SU-DHL-6 (cell line): Measurements from ENCODE around the gene ATAD3C.

Experiments used
- EZH2phosphoT487 ChIP-seq: fragments of 200-600 bp; sonication (generic), shearing (Covaris generic); conservative IDR thresholded peaks from 2 replicates; pipeline ENCODE4 v1.6.1; 2018; ENCODE audit warnings: mild to moderate bottlenecking, antibody characterized with exemption, low read length, moderate library complexity, mixed read lengths
- TF ChIP-seq, protein P1 (sequence below): fragments of 200-600 bp; sonication (generic); IDR thresholded peaks from one replicate; pipeline ENCODE4 v1.5.1; 2017; ENCODE audit warnings: antibody characterized with exemption, mild to moderate bottlenecking, low read length, moderate library complexity; ENCODE audit not compliant: insufficient read depth, poor library complexity, severe bottlenecking

DNA sequence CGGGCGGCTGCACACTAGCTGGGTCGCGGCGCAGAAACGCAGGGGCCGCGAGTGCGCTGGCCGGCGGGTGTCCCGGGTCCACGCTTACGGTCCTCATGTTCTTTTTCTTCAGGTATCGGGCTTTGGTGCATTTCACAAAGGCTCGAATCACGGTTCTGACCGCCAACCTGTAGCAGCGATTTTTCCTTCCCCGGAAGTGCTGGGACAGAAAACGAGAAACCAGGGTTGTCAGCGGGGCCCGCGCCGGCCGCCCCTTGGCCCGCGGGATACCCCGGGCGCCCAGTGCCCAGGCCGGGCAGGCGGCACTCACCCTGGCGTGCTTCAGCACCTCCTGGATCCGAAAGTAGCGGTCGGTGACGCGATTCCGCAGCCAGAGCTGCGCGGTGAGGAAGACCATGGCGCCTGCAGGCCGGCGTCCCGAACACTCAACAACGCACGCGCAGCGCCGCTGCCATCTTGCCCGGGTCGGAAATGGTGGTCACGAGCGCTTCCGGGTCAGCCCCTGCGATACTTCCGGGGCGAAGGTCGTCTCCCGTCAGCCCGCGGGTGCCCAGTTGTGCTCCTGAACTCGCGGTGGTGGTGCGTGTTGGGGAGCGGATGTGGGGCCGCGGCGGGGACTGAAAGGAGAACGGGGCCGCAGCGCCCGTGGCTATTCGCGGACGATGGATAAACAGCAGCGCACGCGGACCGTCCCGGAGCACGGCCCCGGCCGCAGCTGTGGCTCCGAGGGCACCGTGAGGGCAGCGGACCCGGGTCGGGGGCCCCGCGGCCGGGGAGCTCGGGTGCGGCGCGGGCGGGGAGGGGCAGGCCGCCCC is 42.5 kb upstream of the ATAD3C start, which contains the start of gene MRPL20:
- TF ChIP-seq, protein P1, sequence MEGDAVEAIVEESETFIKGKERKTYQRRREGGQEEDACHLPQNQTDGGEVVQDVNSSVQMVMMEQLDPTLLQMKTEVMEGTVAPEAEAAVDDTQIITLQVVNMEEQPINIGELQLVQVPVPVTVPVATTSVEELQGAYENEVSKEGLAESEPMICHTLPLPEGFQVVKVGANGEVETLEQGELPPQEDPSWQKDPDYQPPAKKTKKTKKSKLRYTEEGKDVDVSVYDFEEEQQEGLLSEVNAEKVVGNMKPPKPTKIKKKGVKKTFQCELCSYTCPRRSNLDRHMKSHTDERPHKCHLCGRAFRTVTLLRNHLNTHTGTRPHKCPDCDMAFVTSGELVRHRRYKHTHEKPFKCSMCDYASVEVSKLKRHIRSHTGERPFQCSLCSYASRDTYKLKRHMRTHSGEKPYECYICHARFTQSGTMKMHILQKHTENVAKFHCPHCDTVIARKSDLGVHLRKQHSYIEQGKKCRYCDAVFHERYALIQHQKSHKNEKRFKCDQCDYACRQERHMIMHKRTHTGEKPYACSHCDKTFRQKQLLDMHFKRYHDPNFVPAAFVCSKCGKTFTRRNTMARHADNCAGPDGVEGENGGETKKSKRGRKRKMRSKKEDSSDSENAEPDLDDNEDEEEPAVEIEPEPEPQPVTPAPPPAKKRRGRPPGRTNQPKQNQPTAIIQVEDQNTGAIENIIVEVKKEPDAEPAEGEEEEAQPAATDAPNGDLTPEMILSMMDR, result no peak
- TF ChIP-seq EZH2phosphoT487, result no peak
